SK-N-SH (cell line): ENCODE results near the gene CEP290. TPM values are rescaled to one million over a fixed set of nuclear protein-coding genes. Genes with fewer than 3 reads are reported as not detected.

Source experiments
- CTCF ChIA-PET: fragments of 300-600, 350-600 bp; formaldehyde crosslinking; extraction: SDS; loops from one replicate; lab custom pipeline; 2021; lab: Yijun Ruan, JAX
- POLR2A ChIA-PET: fragments of 350-600 bp; sonication (Branson Sonifier 250); formaldehyde crosslinking; extraction: SDS; loops from one replicate; lab custom pipeline; 2020; ENCODE audit warnings: antibody characterized with exemption, inconsistent platforms; lab: Yijun Ruan, JAX
- DNase-seq: peaks from one replicate; pipeline ENCODE4 v3.0.0; 2012
- H2AFZ ChIP-seq: fragments of 200-600 bp; sonication (generic); 2 replicates; pipeline ENCODE4 v1.8.1; 2016; ENCODE audit warnings: antibody characterized with exemption, mild to moderate bottlenecking, low read depth
- H3F3A ChIP-seq: fragments of 200-600 bp; sonication (generic); replicated peaks from 2 replicates; pipeline ENCODE3; 2016; ENCODE audit warnings: antibody characterized with exemption, mild to moderate bottlenecking; ENCODE audit not compliant: insufficient read depth
- H3K27ac ChIP-seq, 2 experiments: fragments of 200-500 bp in 1 of 2; fragments of 200-600 bp in 1 of 2; sonication (Bioruptor generic) in 1 of 2; sonication (generic), shearing (Covaris generic) in 1 of 2; 2 replicates each; pipeline versions ENCODE4 v1.5.1 to v1.6.1; 2014 to 2016; ENCODE audit warnings: low read depth in 2 of 2, inconsistent platforms in 1 of 2, low read length in 1 of 2, mild to moderate bottlenecking in 1 of 2, mixed read lengths in 1 of 2
- H3K27me3 ChIP-seq: fragments of 200-600 bp; sonication (generic), shearing (Covaris generic); 2 replicates; pipeline ENCODE4 v1.6.1; 2016; ENCODE audit warnings: mixed run types; ENCODE audit not compliant: insufficient read depth
- H3K36me3 ChIP-seq, 2 experiments: fragments of 200-500 bp in 1 of 2; fragments of 200-600 bp in 1 of 2; sonication (Bioruptor generic) in 1 of 2; sonication (generic) in 1 of 2; replicated peaks in 1 of 2; 2 replicates each; pipeline versions ENCODE3 to v1.5.1; 2014 to 2016; ENCODE audit warnings: low read length in 1 of 2, mild to moderate bottlenecking in 1 of 2; ENCODE audit not compliant: insufficient read depth in 2 of 2, control insufficient read depth in 1 of 2
- H3K4me1 ChIP-seq, 2 experiments: fragments of 200-500 bp in 1 of 2; fragments of 200-600 bp in 1 of 2; sonication (Bioruptor generic) in 1 of 2; sonication (generic), shearing (Covaris generic) in 1 of 2; 2 replicates each; pipeline versions ENCODE4 v1.5.1 to v1.6.1; 2014 to 2016; ENCODE audit warnings: low read depth in 1 of 2, low read length in 1 of 2, mixed run types in 1 of 2; ENCODE audit not compliant: insufficient read depth in 2 of 2, control insufficient read depth in 1 of 2
- H3K4me2 ChIP-seq: fragments of 200-600 bp; sonication (generic), shearing (Covaris generic); 2 replicates; pipeline ENCODE4 v1.6.1; 2017; ENCODE audit warnings: mixed run types
- H3K4me3 ChIP-seq, 2 experiments: fragments of 200-500 bp in 1 of 2; fragments of 200-600 bp in 1 of 2; sonication (Bioruptor generic) in 1 of 2; sonication (generic), shearing (Covaris generic) in 1 of 2; 2 replicates each; pipeline versions ENCODE4 v1.5.1 to v1.8.1; 2014 to 2016; ENCODE audit warnings: low read depth in 2 of 2, inconsistent platforms in 1 of 2, low read length in 1 of 2, mild to moderate bottlenecking in 1 of 2, mixed read lengths in 1 of 2, moderate library complexity in 1 of 2
- H3K79me2 ChIP-seq: fragments of 200-600 bp; sonication (generic); 2 replicates; pipeline ENCODE4 v1.8.1; 2017; ENCODE audit warnings: mild to moderate bottlenecking; ENCODE audit not compliant: insufficient read depth
- H3K9ac ChIP-seq: fragments of 200-600 bp; sonication (generic); 2 replicates; pipeline ENCODE4 v1.6.1; 2017; ENCODE audit warnings: mixed run types
- H3K9me2 ChIP-seq: fragments of 200-600 bp; sonication (generic); 2 replicates; pipeline ENCODE4 v1.6.1; 2017; ENCODE audit warnings: mixed run types
- H3K9me3 ChIP-seq: fragments of 200-600 bp; sonication (generic); 2 replicates; pipeline ENCODE4 v1.6.1; 2017; ENCODE audit warnings: mixed run types, mild to moderate bottlenecking, moderate library complexity
- H4K20me1 ChIP-seq: fragments of 200-600 bp; sonication (generic); 2 replicates; pipeline ENCODE4 v1.6.1; 2017; ENCODE audit warnings: mild to moderate bottlenecking, mixed run types; ENCODE audit not compliant: insufficient read depth
- CHD2 ChIP-seq: fragments of 150-350 bp; IDR thresholded peaks from 2 replicates; pipeline ENCODE4 v1.6.1; 2018; ENCODE audit warnings: low read length; ENCODE audit not compliant: partially characterized antibody
- FOXJ3 ChIP-seq: sonication (generic); formaldehyde crosslinking; IDR thresholded peaks from 2 replicates; pipeline ENCODE4 v1.5.1; 2020; ENCODE audit warnings: mild to moderate bottlenecking, missing genetic modification reagents
- JUND ChIP-seq: IDR thresholded peaks from 2 replicates; pipeline ENCODE4 v1.4.0; 2012
- MEF2A ChIP-seq: IDR thresholded peaks from 2 replicates; pipeline ENCODE4 v1.4.0; 2012; ENCODE audit warnings: low read depth, borderline replicate concordance
- RCOR1 ChIP-seq: fragments of 150-350 bp; IDR thresholded peaks from 2 replicates; pipeline ENCODE4 v1.6.1; 2017; ENCODE audit warnings: antibody characterized with exemption, low read length
- RFX5 ChIP-seq: IDR thresholded peaks from 2 replicates; pipeline ENCODE4 v1.6.1; 2012; ENCODE audit warnings: mild to moderate bottlenecking, improper control_type of control experiment, low read length
- RXRA ChIP-seq: IDR thresholded peaks from 2 replicates; pipeline ENCODE4 v1.4.0; 2012; ENCODE audit warnings: low read depth, mild to moderate bottlenecking, borderline replicate concordance
- SIN3A ChIP-seq: IDR thresholded peaks from 2 replicates; pipeline ENCODE4 v1.6.1; 2012; ENCODE audit warnings: low read depth, mild to moderate bottlenecking, low read length, moderate library complexity, borderline replicate concordance
- TAF1 ChIP-seq: IDR thresholded peaks from 2 replicates; pipeline ENCODE4 v1.6.1; 2012; ENCODE audit warnings: low read depth, mild to moderate bottlenecking, low read length, moderate library complexity, borderline replicate concordance
- TCF12 ChIP-seq: IDR thresholded peaks from 2 replicates; pipeline ENCODE4 v1.4.0; 2012
- TEAD4 ChIP-seq: IDR thresholded peaks from 2 replicates; pipeline ENCODE4 v1.4.0; 2012; ENCODE audit warnings: mild to moderate bottlenecking, borderline replicate concordance; ENCODE audit not compliant: insufficient read depth
- YY1 ChIP-seq: IDR thresholded peaks from 2 replicates; pipeline ENCODE4 v1.4.0; 2012; ENCODE audit warnings: low read depth, mild to moderate bottlenecking
- WGBS: methylation state at CpG from one replicate; pipeline ENCODE4 v1.1.6; 2017; ENCODE audit warnings: low lambda C conversion rate; 5-methylcytosine and 5-hydroxymethylcytosine counted together
- polyA plus RNA-seq, 3 experiments: library from polyadenylated mRNA; depleted of rRNA; stranded (reverse); fragments of >200 nt; gene quantifications; 2 replicates each; pipeline ENCODE4 v1.2.3, GENCODE V29; 2012
- TF ChIP-seq, protein P1 (sequence below): IDR thresholded peaks from 2 replicates; pipeline ENCODE4 v1.4.0; 2012; ENCODE audit warnings: low read depth, borderline replicate concordance
- TF ChIP-seq, protein P2 (sequence below): IDR thresholded peaks from 2 replicates; pipeline ENCODE4 v1.4.0; 2012; ENCODE audit warnings: low read depth, borderline replicate concordance

CEP290 gene
- polyA plus RNA-seq, 1 of the 3 experiments (the other 2 are of a cell fraction) = 8.9 TPM

DNA sequence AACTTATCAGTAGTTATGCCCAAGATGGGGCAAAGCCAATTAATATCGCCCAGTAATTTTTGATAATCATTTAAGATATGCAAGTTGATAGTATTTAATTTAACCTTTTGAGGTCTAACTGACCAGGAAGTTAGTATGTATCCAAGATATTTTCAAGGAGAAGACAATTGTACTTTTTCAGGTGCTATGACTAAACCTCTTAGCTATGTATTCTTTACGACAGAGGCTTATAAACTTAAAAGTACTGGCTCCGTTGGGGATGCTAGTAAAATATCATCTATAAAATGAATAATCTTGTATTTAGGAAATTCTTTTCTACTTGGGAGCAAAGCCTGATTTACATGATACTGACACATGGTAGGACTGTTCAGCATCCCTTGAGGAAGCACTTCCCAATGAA lies 40.5 kb upstream of the CEP290 start:
- CTCF ChIA-PET = no interaction called here
- Histone ChIP-seq H3K27me3 (no peaks in the 10 kb centered on the region), H3K27ac (no peak overlapping the region), H3K9ac (no peak overlapping the region), H3K4me3 (no peak overlapping the region), H3K4me2 (no peak overlapping the region), H3K4me1 (no peaks in the 10 kb centered on the region; a peak in 1 of 4 replicates), H3K9me2 (no peaks in the 10 kb centered on the region), H3K9me3 (no peaks in the 10 kb centered on the region), H3K36me3 (peaks cover 34 to 41% of the 10 kb centered on the region in 2 experiments), H2AFZ (no peak overlapping the region), H4K20me1 (no peaks in the 10 kb centered on the region), H3K79me2 (peaks cover 3% of the 10 kb centered on the region; the same call in 1 of the 2 replicates), H3F3A (peaks cover 9% of the 10 kb centered on the region)
- WGBS = 89% methylated on average over 3 of the region's 3 CpGs
- POLR2A ChIA-PET = no interaction called here
- no peak for DNase-seq
- TF ChIP-seq TEAD4 (no peak), JUND (no peak), TAF1 (no peak), FOXJ3 (no peak), RCOR1 (no peak), RXRA (no peak), TCF12 (no peak), SIN3A (no peak), RFX5 (no peak), MEF2A (no peak), CHD2 (no peak), YY1 (no peak)
- TF ChIP-seq, protein P1, sequence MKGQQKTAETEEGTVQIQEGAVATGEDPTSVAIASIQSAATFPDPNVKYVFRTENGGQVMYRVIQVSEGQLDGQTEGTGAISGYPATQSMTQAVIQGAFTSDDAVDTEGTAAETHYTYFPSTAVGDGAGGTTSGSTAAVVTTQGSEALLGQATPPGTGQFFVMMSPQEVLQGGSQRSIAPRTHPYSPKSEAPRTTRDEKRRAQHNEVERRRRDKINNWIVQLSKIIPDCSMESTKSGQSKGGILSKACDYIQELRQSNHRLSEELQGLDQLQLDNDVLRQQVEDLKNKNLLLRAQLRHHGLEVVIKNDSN = no peak
- TF ChIP-seq, protein P2, sequence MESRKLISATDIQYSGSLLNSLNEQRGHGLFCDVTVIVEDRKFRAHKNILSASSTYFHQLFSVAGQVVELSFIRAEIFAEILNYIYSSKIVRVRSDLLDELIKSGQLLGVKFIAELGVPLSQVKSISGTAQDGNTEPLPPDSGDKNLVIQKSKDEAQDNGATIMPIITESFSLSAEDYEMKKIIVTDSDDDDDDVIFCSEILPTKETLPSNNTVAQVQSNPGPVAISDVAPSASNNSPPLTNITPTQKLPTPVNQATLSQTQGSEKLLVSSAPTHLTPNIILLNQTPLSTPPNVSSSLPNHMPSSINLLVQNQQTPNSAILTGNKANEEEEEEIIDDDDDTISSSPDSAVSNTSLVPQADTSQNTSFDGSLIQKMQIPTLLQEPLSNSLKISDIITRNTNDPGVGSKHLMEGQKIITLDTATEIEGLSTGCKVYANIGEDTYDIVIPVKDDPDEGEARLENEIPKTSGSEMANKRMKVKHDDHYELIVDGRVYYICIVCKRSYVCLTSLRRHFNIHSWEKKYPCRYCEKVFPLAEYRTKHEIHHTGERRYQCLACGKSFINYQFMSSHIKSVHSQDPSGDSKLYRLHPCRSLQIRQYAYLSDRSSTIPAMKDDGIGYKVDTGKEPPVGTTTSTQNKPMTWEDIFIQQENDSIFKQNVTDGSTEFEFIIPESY = no peak

DNA sequence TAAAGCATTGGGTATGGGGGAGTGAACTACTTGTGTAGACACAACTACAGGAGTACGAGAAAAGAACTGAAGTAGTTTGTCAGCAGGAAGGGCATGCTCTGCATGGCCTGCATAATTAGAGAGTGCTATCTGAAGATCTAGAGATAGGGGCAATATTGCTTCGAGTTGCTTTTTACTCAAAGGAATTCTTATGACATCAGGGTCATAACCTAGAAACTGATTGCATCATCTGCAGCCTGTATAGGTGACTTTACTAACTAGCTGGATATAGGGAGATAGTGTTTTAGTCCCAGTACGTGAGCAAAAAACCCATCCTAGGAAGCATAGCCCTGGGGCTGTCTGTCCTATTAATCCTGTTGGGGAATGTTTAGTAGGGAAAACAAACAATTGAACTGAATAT lies 40.0 kb upstream of the CEP290 start:
- Histone ChIP-seq H3K9ac (no peak overlapping the region), H3K27me3 (no peaks in the 10 kb centered on the region), H3K79me2 (0 out of 2 replicates have a peak, but pooled peaks cover 3% of the 10 kb centered on the region), H3K9me3 (no peaks in the 10 kb centered on the region), H3K4me1 (no peaks in the 10 kb centered on the region; a peak in 1 of 4 replicates), H3K4me3 (no peak overlapping the region), H3K36me3 (peaks cover 32 to 41% of the 10 kb centered on the region in 2 experiments), H3K4me2 (no peak overlapping the region), H3K27ac (no peak overlapping the region), H3K9me2 (no peaks in the 10 kb centered on the region), H2AFZ (no peak overlapping the region), H3F3A (peaks cover 7% of the 10 kb centered on the region), H4K20me1 (no peaks in the 10 kb centered on the region)
- ChIA-PET POLR2A (no interaction called here), CTCF (no interaction called here)
- TF ChIP-seq JUND = no peak
- no peak for TF ChIP-seq MEF2A
- TF ChIP-seq RFX5 = no peak
- DNase-seq = no peak
- 83% methylated on average over 3 of the region's 3 CpGs for WGBS
